Gastrocnemius medialis (tissue), 4 donors: ENCODE measurements around the gene GAS2L1.

Source experiments
- CTCF ChIP-seq, 5 experiments: fragments of 450-650 bp in 3 of 5; fragments of 200-600 bp in 2 of 5; sonication (generic) in 2 of 5; IDR thresholded peaks in 4 of 5; conservative IDR thresholded peaks in 1 of 5; 1 replicate in 4 of 5; 2 replicates in 1 of 5; pipeline ENCODE4 v1.5.1; 2016 to 2019; ENCODE audit warnings: antibody characterized with exemption in 5 of 5, mild to moderate bottlenecking in 3 of 5, moderate library complexity in 3 of 5
- POLR2A ChIP-seq, 2 donors: fragments of 450-650 bp; IDR thresholded peaks; one replicate each; pipeline ENCODE4 v1.6.1; 2017; ENCODE audit warnings: antibody characterized with exemption in 2 of 2, mild to moderate bottlenecking in 2 of 2, moderate library complexity in 2 of 2

- no peak for TF ChIP-seq CTCF (IDR thresholded peaks at IDR 0.05 in 4 of 5, conservative IDR thresholded peaks at IDR 0.05 in 1 of 5)
- no peak for TF ChIP-seq POLR2A (IDR thresholded peaks at IDR 0.05)
Observed at GRCh38 chr22:29305836-29306174, 645 bp upstream of the GAS2L1 start.
